Mammary epithelial cell (primary cell): Measurements from ENCODE around the gene CLTB.

Experiments used
- EZH2 ChIP-seq: IDR thresholded peaks from 2 replicates; pipeline ENCODE4 v1.6.1; 2012; ENCODE audit warnings: low read length, inconsistent platforms, borderline replicate concordance
- TF ChIP-seq, protein P1 (sequence below), 2 donors: IDR thresholded peaks in 1 of 2; conservative IDR thresholded peaks in 1 of 2; 2 replicates each; pipeline ENCODE4 v1.5.1; 2011 to 2012; ENCODE audit warnings: inconsistent platforms in 2 of 2, low read length in 2 of 2, mild to moderate bottlenecking in 2 of 2, control low read depth in 1 of 2, low read depth in 1 of 2; ENCODE audit not compliant: insufficient read depth in 1 of 2; ENCODE audit errors: extremely low read depth in 1 of 2

DNA sequence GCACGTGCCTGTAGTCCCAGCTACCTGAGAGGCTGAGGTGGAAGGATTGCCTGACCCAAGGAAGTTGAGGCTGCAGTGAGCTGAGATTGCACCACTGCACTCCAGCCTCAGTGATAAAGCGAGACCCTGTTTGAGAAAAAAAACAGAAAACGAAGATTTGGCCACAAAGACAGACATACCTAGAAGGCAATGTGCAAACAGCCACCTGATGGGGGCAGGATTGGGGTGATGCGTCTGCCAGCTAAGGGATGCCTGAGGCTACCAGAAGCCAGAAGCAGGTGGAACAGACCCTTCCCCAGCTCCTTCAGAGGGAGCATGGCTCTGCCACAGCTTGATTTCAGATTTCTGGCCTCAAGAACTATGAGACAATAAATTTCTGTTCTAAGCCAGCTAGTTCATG lies 24.9 kb downstream of the CLTB start:
- TF ChIP-seq EZH2, result no peak
- TF ChIP-seq, protein P1, sequence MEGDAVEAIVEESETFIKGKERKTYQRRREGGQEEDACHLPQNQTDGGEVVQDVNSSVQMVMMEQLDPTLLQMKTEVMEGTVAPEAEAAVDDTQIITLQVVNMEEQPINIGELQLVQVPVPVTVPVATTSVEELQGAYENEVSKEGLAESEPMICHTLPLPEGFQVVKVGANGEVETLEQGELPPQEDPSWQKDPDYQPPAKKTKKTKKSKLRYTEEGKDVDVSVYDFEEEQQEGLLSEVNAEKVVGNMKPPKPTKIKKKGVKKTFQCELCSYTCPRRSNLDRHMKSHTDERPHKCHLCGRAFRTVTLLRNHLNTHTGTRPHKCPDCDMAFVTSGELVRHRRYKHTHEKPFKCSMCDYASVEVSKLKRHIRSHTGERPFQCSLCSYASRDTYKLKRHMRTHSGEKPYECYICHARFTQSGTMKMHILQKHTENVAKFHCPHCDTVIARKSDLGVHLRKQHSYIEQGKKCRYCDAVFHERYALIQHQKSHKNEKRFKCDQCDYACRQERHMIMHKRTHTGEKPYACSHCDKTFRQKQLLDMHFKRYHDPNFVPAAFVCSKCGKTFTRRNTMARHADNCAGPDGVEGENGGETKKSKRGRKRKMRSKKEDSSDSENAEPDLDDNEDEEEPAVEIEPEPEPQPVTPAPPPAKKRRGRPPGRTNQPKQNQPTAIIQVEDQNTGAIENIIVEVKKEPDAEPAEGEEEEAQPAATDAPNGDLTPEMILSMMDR (conservative IDR thresholded peaks at IDR 0.05 in 1 of 2, IDR thresholded peaks at IDR 0.05 in 1 of 2; ENCODE audit: extremely low read depth in 1 of 2, insufficient read depth in 1 of 2, low read depth in 1 of 2, low read length in 2 of 2), result no peak
